CD4-positive, alpha-beta memory T cell (primary cell): Measurements from ENCODE around the gene POU3F2. TPM values are rescaled to one million over a fixed set of nuclear protein-coding genes. Genes with fewer than 3 reads are reported as not detected.

Experiments
- CTCF ChIA-PET: fragments of 350-600 bp; sonication (Branson Sonifier 250); formaldehyde crosslinking; loops from one replicate; lab custom pipeline; 2021; ENCODE audit warnings: inconsistent platforms; ENCODE audit not compliant: partially characterized antibody; lab: Charles Lee
- POLR2A ChIA-PET: fragments of 350-600 bp; sonication (Branson Sonifier 250); formaldehyde crosslinking; loops from one replicate; lab custom pipeline; 2021; ENCODE audit not compliant: partially characterized antibody; lab: Charles Lee
- DNase-seq, 5 donors: peaks; one replicate each; pipeline versions ENCODE4 v3.0.0 to v3.0.0-alpha.2; 2020 to 2022; ENCODE audit warnings: mixed read lengths in 1 of 5
- H3K27ac ChIP-seq: one replicate; pipeline ENCODE4 v1.7.0; 2013; ENCODE audit warnings: low read depth, low read length
- H3K27me3 ChIP-seq: 2 replicates; pipeline ENCODE4 v1.7.0; 2013; ENCODE audit warnings: mild to moderate bottlenecking, low read length, moderate library complexity; ENCODE audit not compliant: insufficient read depth
- H3K36me3 ChIP-seq: 2 replicates; pipeline ENCODE4 v1.7.0; 2013; ENCODE audit warnings: mild to moderate bottlenecking, low read length, moderate library complexity; ENCODE audit not compliant: insufficient read depth
- H3K4me1 ChIP-seq: 2 replicates; pipeline ENCODE4 v1.7.0; 2013; ENCODE audit warnings: mild to moderate bottlenecking, low read length, moderate library complexity; ENCODE audit not compliant: insufficient read depth
- H3K4me3 ChIP-seq, 2 donors: one replicate each; pipeline ENCODE4 v1.7.0; 2013; ENCODE audit warnings: low read length in 2 of 2, mild to moderate bottlenecking in 1 of 2
- H3K9me3 ChIP-seq, 2 donors: one replicate each; pipeline ENCODE4 v1.7.0; 2013; ENCODE audit warnings: low read length in 2 of 2, control low read depth in 1 of 2; ENCODE audit not compliant: control insufficient read depth in 1 of 2
- H3K27ac Mint-ChIP-seq, 7 donors: one replicate each; pipeline ENCODE4 v1.8.0; 2020 to 2021; ENCODE audit warnings: mixed read lengths in 7 of 7, mild to moderate bottlenecking in 6 of 7, inconsistent platforms in 3 of 7, moderate library complexity in 3 of 7
- H3K27me3 Mint-ChIP-seq, 2 donors: one replicate each; pipeline ENCODE4 v1.8.0; 2020 to 2021; ENCODE audit warnings: mixed read lengths in 2 of 2
- H3K36me3 Mint-ChIP-seq, 2 donors: one replicate each; pipeline ENCODE4 v1.8.0; 2020 to 2021; ENCODE audit warnings: mixed read lengths in 2 of 2, inconsistent platforms in 1 of 2, mild to moderate bottlenecking in 1 of 2
- H3K4me1 Mint-ChIP-seq, 4 donors: one replicate each; pipeline ENCODE4 v1.8.0; 2020 to 2021; ENCODE audit warnings: mixed read lengths in 4 of 4, mild to moderate bottlenecking in 1 of 4
- H3K4me3 Mint-ChIP-seq, 8 donors: one replicate each; pipeline ENCODE4 v1.8.0; 2020 to 2021; ENCODE audit warnings: mixed read lengths in 8 of 8, mild to moderate bottlenecking in 7 of 8, moderate library complexity in 6 of 8, inconsistent platforms in 3 of 8
- H3K9me3 Mint-ChIP-seq, 8 donors: one replicate each; pipeline ENCODE4 v1.8.0; 2020 to 2021; ENCODE audit warnings: mixed read lengths in 8 of 8, mild to moderate bottlenecking in 5 of 8, inconsistent platforms in 3 of 8, moderate library complexity in 1 of 8
- intact Hi-C: fragments of 100-400 bp; cut with micrococcal nuclease; formaldehyde crosslinking; loops from one replicate; pipeline ENCODE4 v1.15.1; 2023
- polyA plus RNA-seq, 2 donors: library from polyadenylated mRNA; unstranded; fragments of 300-500 nt; fragmentation: Illumina TruSeq; gene quantifications; one replicate each; pipeline ENCODE4 v1.2.3, GENCODE V29; 2021
- total RNA-seq, 2 experiments: library from RNA; stranded (reverse); gene quantifications; one replicate each; pipeline ENCODE4 v1.2.3, GENCODE V29; 2021

POU3F2 gene
- total and polyA plus RNA-seq, 4 experiments from 2014 or later = not detected

DNA sequence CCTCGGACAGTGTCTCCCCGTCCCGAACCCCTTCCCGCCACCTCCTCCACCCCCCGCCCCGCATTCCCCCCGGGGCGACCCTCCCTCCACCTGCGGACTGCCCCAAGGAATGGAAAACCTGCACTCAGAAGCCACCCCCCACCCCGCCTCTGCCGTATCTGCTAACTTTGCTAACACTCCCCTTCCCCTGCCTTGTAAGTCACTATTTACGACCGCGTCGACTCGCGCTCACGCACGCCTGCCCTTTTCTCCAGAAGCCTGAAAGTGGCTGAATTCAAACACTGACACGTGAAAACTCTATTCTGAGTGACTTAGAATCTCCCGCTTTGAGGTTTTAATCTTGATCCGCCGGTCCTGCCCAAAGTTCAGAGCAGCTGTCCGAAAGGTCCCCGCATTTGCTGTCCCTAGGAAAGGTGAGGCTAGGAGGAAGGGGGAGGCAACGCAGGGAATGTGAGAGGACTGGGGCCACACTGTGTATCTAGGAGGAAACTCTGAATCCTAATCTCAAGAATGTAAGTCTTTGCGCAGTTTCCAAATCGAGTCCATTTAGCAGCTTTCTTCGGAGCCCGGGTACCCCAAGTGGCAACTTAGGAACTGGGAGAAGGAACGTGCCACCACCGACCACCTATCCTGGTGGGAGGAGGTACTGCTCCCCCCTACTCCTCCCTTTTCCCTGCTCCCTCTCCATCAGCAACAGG, 9.3 kb upstream of the POU3F2 start:
- Histone ChIP-seq H3K27ac (no peak overlapping the region), H3K4me3 (no peak overlapping the region), H3K27me3 (peaks cover 70% of the 10 kb centered on the region), H3K4me1 (peaks cover 30% of the 10 kb centered on the region), H3K36me3 (no peaks in the 10 kb centered on the region), H3K9me3 (no peaks in the 10 kb centered on the region)
- POLR2A ChIA-PET = no interaction called here
- peaks cover 0 to 8% (median under 1%) of the 10 kb centered on the region in 8 donors for H3K9me3 Mint-ChIP-seq
- intact Hi-C loops = no loop called here
- peak overlapping the region in 5 of 8 donors; percentile 50 to 79 (median 76) for H3K4me3 Mint-ChIP-seq
- H3K36me3 Mint-ChIP-seq = no peaks in the 10 kb centered on the region
- CTCF ChIA-PET = no interaction called here
- DNase-seq = no peak
- H3K27ac Mint-ChIP-seq = peak overlapping the region in 1 of 7 donors; percentile 58
- H3K27me3 Mint-ChIP-seq = peaks cover 68 to 71% of the 10 kb centered on the region in 2 donors
- H3K4me1 Mint-ChIP-seq = peaks cover 19 to 45% (median 29%) of the 10 kb centered on the region in 4 donors

DNA sequence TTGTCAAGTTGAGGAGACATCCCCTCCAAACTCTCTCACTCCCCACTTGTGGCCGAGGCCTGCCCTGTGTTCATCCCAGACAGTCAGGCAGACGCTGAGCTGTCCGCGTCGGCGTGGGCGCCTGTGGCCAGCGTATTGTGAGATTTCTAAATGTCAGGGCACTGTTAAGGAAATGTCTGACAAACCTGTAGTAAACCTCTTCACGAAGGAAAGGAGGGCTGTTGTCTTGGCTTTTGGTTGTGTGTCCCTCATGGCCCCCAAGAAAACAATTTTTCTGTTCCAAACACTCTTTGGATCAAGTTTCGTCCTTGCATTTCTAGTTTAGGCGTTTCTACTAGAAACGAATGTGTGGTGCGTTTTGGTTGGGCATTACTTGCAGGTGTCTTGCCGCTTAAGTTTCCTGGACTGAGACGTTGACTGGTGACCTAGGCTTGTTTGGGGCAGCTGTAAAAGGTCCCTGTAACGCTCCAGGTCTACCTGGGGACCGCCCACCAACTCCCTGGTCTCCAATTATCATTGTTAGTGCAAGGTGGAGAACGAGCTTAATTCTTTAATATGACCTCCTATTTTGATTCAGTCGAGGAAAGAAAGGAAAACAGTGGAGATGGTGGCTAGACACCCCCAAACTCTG, 8.7 kb upstream of the POU3F2 start:
- no peaks in the 10 kb centered on the region for H3K36me3 Mint-ChIP-seq

DNA sequence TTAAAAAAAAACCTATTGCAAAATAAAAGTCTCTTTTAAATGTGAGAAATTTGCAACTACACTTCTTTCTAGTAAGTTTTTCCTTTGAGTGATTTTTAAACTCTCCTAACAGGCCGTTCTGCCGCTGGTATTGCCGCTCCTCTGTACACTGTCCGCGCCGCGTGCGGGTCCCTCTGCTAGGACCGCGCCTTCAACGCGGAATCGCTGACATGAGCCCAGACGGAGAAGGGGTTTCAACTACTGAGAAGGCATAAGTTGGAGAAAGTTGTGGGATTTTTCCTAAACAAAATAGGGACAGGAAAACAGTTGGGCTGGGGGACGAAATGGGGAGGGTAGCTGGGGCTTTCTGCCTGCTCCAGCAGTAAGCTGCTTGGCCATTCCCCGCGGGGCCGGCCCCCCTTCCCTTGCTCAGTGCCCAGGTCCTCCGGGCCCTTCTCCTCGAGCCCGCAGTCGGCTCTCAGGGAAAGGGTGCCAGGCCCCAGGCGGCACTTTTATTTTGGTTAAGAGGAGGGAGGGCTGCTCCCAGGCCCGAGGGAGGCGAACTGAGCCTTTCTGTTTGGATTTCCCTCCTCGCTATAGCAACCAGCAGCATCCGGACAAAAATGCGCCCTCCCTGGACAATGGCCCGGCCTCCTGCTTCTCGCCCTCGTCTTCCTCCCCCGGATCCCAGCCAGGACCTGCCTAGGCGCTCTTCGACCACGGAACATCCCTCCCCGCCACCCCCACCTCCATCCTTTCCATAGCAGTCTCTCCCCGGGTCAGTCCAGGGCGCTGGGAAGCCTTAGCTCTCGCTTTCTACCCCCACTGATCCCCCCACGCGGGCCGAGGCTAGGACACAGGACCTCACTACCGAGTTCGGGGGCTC, 6.8 kb upstream of the POU3F2 start:
- Mint-ChIP-seq H3K36me3 (no peaks in the 10 kb centered on the region), H3K9me3 (peaks cover 0 to 8% (median 2%) of the 10 kb centered on the region in 8 donors), H3K4me3 (peak overlapping the region in 4 of 8 donors; percentile 20 to 49 (median 40)), H3K27me3 (peaks cover 69 to 70% of the 10 kb centered on the region in 2 donors), H3K4me1 (peaks cover 28 to 66% (median 44%) of the 10 kb centered on the region in 4 donors), H3K27ac (peak overlapping the region in 2 of 7 donors; percentile 36 to 48)
- H3K27me3 ChIP-seq = peaks cover 84% of the 10 kb centered on the region
- ChIA-PET CTCF (no interaction called here), POLR2A (no interaction called here)
- peaks cover 50% of the 10 kb centered on the region for H3K4me1 ChIP-seq
- intact Hi-C loops = no loop called here
- no peaks in the 10 kb centered on the region for H3K36me3 ChIP-seq
- no peak overlapping the region for H3K4me3 ChIP-seq
- H3K9me3 ChIP-seq = no peaks in the 10 kb centered on the region
- no peak for DNase-seq
- no peak overlapping the region for H3K27ac ChIP-seq

More for the DNA sequence above, 8.7 kb upstream of the POU3F2 start:
- Mint-ChIP-seq H3K4me1 (peaks cover 20 to 48% (median 30%) of the 10 kb centered on the region in 4 donors), H3K4me3 (peak overlapping the region in 2 of 8 donors; percentile 26 to 76), H3K9me3 (peaks cover 0 to 8% (median under 1%) of the 10 kb centered on the region in 8 donors), H3K27me3 (peaks cover 72 to 73% of the 10 kb centered on the region in 2 donors), H3K27ac (no peak overlapping the region)
- Histone ChIP-seq H3K27me3 (peaks cover 77% of the 10 kb centered on the region), H3K36me3 (no peaks in the 10 kb centered on the region), H3K27ac (no peak overlapping the region), H3K9me3 (no peaks in the 10 kb centered on the region), H3K4me1 (peaks cover 33% of the 10 kb centered on the region), H3K4me3 (no peak overlapping the region)
- intact Hi-C loops = no loop called here
- DNase-seq = no peak
- ChIA-PET POLR2A (no interaction called here), CTCF (no interaction called here)

DNA sequence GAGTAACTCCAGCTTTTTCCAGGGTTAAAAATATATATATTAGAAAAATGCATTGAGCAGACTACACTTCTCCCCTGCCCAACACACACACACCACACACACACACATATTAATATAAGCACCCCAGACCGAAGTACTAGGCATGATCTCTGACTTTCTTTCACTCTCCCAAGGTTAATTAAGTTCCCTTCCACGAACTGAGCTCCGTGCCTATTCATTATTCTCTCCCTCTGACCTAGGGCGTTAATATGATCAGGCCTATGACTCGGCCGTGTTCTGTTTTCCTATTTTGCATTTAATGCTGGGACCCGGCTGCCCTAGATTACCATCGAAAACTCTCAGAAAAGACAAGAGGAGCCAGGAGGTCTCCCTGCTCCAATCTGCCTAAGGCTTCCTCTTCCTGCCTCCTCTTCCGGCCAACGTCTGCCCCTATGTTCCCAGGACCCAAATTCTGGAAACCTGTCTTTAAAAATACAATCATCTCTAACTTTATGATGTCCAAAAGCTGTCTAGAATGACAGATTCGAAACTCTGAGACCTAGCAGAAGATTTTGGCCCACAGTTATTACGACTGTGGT, 6.1 kb upstream of the POU3F2 start:
- H3K27ac ChIP-seq = no peak overlapping the region
- H3K27me3 ChIP-seq = peaks cover 88% of the 10 kb centered on the region
- no peaks in the 10 kb centered on the region for H3K36me3 ChIP-seq
- Mint-ChIP-seq H3K9me3 (peaks cover 0 to 8% (median 2%) of the 10 kb centered on the region in 8 donors), H3K27ac (peak overlapping the region in 2 of 7 donors; percentile 5 to 39), H3K27me3 (peaks cover 74% of the 10 kb centered on the region in 2 donors), H3K4me3 (peak overlapping the region in 3 of 8 donors; percentile 7 to 33 (median 29)), H3K36me3 (no peaks in the 10 kb centered on the region), H3K4me1 (peaks cover 34 to 73% (median 51%) of the 10 kb centered on the region in 4 donors)
- peaks cover 57% of the 10 kb centered on the region for H3K4me1 ChIP-seq
- DNase-seq = no peak
- intact Hi-C loops = no loop called here
- H3K4me3 ChIP-seq = no peak overlapping the region
- ChIA-PET CTCF (no interaction called here), POLR2A (no interaction called here)
- no peaks in the 10 kb centered on the region for H3K9me3 ChIP-seq

DNA sequence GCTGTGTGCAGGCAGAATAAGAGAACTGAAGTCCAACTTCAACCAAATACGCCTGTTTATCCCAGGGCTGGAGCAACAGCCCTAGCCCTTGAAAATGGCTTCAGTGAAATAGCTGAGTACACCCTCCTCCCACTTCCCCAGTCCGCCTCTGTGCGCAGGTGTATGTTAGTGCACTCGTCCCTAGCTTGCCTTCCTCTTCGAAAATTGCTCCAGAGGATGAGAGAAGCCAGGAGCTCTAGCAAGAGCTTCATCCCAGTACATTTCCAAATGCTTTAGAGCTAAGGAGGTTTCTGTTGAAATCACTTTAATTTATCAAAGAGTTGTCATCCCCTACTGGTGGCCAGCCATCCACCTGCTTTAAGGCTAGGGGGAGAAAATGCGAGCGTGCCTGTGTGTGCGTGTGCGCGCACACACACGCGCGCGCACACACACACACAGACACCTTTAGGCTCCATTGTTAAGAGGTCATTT, 5.4 kb upstream of the POU3F2 start:
- peaks cover 67 to 74% of the 10 kb centered on the region in 2 donors for H3K27me3 Mint-ChIP-seq
- peaks cover 0 to 6% of the 10 kb centered on the region in 2 donors for H3K36me3 Mint-ChIP-seq
- peaks cover 86% of the 10 kb centered on the region for H3K27me3 ChIP-seq
- peak overlapping the region in 3 of 8 donors; percentile 39 to 53 (median 53) for H3K4me3 Mint-ChIP-seq
- ChIA-PET POLR2A (no interaction called here), CTCF (interaction anchor here (2.1 kb wide), 1 partner anchor 8 kb away, joined by 5 read pairs; no protein-coding TSS in a partner anchor)
- intact Hi-C loops = no loop called here
- H3K27ac Mint-ChIP-seq = no peak overlapping the region
- DNase-seq = no peak
- H3K9me3 ChIP-seq = no peaks in the 10 kb centered on the region
- peaks cover 0 to 6% (median 2%) of the 10 kb centered on the region in 8 donors for H3K9me3 Mint-ChIP-seq
- peaks cover 57% of the 10 kb centered on the region for H3K4me1 ChIP-seq
- H3K4me3 ChIP-seq = no peak overlapping the region
- no peaks in the 10 kb centered on the region for H3K36me3 ChIP-seq
- H3K27ac ChIP-seq = no peak overlapping the region
- peaks cover 32 to 73% (median 48%) of the 10 kb centered on the region in 4 donors for H3K4me1 Mint-ChIP-seq

DNA sequence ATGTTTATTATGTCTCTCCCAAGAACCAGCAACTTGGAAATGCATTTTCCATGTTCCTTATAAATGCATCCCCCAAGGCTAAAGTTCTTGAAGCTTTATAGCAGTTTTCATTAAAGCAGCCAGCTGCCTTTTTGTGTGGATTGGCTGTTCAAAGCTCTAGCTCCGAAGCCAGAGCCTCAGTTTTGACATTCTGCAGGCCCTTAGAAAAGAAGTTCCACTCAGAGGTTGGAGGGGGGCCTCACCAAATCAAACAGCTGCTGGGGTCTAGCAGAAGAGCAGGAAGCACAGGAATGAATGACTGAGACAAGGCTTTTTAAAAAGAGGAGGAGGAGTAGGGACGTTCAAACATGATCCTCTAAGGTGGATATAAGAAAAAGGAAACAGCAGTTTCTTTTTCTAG, 4.2 kb upstream of the POU3F2 start:
- Mint-ChIP-seq H3K4me3 (peak overlapping the region in 1 of 8 donors; percentile 10), H3K27me3 (peaks cover 64 to 72% of the 10 kb centered on the region in 2 donors), H3K9me3 (peaks cover 0 to 5% (median under 1%) of the 10 kb centered on the region in 8 donors), H3K36me3 (peaks cover 0 to 10% of the 10 kb centered on the region in 2 donors), H3K4me1 (peaks cover 27 to 71% (median 41%) of the 10 kb centered on the region in 4 donors), H3K27ac (no peak overlapping the region)
- no peaks in the 10 kb centered on the region for H3K36me3 ChIP-seq
- H3K4me1 ChIP-seq = peaks cover 47% of the 10 kb centered on the region
- H3K27me3 ChIP-seq = peaks cover 75% of the 10 kb centered on the region
- ChIA-PET CTCF (interaction anchor here (0.7 to 2.1 kb wide), 2 partner anchors 9 to 68 kb away, joined by 3 to 5 read pairs; no protein-coding TSS in a partner anchor), POLR2A (interaction anchor here (0.7 kb wide), 1 partner anchor 11 kb away, joined by 3 read pairs; no protein-coding TSS in a partner anchor)
- no peaks in the 10 kb centered on the region for H3K9me3 ChIP-seq
- intact Hi-C loops = loop anchor here (5.0 to 10.0 kb wide), 3 partner anchors 117 to 1548 kb away; partner anchors contain the start of genes FBXL4 and MMS22L
- no peak overlapping the region for H3K4me3 ChIP-seq
- no peak for DNase-seq
- H3K27ac ChIP-seq = no peak overlapping the region
